Esophagus muscularis mucosa (tissue), 4 donors: ENCODE results near the gene IPO8.

Source experiments
- CTCF ChIP-seq, 3 experiments: fragments of 200-600 bp in 2 of 3; fragments of 450-650 bp in 1 of 3; sonication (generic) in 2 of 3; IDR thresholded peaks; one replicate each; pipeline ENCODE4 v1.5.1; 2017 to 2019; ENCODE audit warnings: antibody characterized with exemption in 3 of 3, mild to moderate bottlenecking in 2 of 3, moderate library complexity in 1 of 3
- EP300 ChIP-seq: sonication (generic); formaldehyde crosslinking; IDR thresholded peaks from one replicate; pipeline ENCODE4 v1.6.1; 2017; ENCODE audit warnings: antibody characterized with exemption
- POLR2A ChIP-seq: fragments of 450-650 bp; IDR thresholded peaks from one replicate; pipeline ENCODE4 v1.6.1; 2017; ENCODE audit warnings: antibody characterized with exemption, moderate library complexity, mild to moderate bottlenecking, low read depth
- POLR2AphosphoS5 ChIP-seq, 2 donors: sonication (generic); formaldehyde crosslinking; IDR thresholded peaks; one replicate each; pipeline ENCODE4 v1.6.1; 2017; ENCODE audit warnings: antibody characterized with exemption in 2 of 2

- no peak for TF ChIP-seq CTCF (IDR thresholded peaks at IDR 0.05)
- TF ChIP-seq POLR2A, result no peak
- no peak for TF ChIP-seq POLR2AphosphoS5 (IDR thresholded peaks at IDR 0.05)
- TF ChIP-seq EP300, result no peak
These were observed 8.2 kb downstream of the IPO8 start for GRCh38 chr12:30687265-30687986.
